ENCODE measurements around the gene AGBL4.
"Not testable (repeated sequence)": the region's sequence is repeated elsewhere in the genome, so short reads cannot be mapped to it uniquely, and the experiment has no call there.

Gene AGBL4

DNA sequence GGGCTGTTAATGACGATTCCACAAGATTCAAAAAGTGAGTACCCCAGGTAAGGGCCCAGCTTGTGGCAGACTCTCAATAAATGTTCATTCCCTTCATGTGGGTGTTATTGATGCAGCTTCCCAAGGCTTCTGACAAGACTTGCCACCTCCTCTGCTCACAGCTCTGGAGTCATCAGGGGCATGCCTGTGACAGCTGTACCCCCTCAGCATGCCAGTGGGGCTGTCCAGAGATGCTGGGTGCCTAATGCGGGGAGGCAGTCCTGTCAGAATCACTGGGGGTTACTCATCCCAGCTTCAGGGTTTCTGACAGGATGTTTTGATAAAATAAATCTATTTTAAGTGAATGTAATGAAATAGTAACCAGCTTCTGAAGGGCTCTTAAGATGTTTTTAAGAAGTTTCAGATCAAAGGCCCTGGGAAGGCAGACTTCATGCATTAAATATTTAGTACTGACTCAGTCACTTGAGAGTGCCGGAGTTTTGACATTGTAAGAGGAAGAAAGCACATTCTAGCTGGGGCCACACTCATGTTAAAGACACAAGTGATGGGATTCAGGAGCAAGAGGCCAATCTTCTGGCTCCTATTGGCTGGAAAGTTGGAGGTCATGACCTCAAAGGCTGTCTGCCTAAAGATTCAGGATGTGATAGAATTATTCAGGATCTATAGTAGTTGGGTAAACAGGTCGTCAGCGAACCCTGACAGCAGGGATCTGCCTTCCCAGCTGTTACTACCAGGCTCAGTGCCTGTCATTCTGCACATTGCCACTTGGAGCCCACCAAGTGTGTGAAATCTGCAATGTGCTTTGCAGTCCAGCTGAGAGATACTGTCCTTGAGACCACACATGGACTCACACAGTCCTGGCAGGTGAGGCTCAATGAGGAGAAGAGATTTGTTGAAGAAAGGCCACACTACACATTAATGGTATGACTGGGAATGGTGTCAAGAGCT is 1007.5 kb downstream of the AGBL4 start:
- DNase-seq, result no peak

DNA sequence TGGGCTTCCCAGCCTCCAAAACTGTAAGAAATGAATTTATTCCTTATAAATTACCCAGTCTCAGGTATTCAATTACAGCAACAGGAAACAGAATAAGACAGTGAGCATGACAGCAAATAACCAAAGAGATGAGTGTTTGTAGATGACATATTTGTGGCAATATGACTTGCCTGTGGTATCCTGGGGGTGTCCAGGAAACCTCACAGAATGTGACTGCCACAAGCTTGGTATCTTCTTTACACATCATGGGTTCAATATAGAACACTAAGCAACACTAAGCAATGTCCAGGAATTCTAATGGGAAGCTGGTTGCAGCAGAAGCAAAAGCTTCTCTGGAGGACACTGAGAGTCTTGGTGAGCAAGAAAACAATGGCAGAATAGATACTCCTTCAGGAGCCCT is 1010.7 kb downstream of the AGBL4 start:
- DNase-seq, result no peak

DNA sequence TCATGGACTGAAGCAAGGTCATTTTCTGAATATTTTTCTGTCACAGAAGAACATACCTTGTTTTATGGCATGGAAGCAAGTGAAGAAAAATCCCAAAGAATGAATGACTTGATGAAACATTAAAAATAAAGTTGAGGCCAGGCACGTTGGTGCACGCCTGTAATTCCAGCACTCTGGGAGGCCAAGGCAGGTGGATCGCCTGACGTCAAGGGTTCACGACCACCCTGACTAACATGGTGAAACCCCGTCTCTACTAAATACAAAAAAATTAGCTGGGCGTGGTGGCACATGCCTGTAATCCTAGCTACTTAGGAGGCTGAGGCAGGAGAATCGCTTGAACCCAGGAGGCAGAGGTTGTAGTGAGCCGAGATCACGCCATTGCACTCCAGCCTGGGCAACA is 1020.8 kb downstream of the AGBL4 start:
- not testable (repeated sequence) for DNase-seq

DNA sequence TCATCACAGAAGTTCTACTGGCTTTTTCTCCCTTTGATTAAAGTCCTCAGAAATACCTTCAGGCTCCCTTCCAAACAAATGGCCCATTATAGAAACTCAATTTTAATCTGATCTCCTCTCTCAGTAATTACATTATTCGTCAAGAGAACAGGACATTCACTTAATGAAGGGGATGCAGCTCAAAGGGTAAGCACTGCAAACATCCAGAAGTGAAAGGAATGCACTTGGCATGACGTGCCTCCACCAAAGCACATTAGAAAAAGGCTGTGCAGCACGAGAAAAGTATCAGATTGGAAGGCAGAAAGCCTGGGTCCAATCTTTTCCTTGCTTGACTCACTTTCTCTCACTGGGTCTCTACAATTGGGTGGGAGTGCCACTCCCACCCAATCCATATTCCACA is 1024.4 kb downstream of the AGBL4 start:
- no peak for DNase-seq

DNA sequence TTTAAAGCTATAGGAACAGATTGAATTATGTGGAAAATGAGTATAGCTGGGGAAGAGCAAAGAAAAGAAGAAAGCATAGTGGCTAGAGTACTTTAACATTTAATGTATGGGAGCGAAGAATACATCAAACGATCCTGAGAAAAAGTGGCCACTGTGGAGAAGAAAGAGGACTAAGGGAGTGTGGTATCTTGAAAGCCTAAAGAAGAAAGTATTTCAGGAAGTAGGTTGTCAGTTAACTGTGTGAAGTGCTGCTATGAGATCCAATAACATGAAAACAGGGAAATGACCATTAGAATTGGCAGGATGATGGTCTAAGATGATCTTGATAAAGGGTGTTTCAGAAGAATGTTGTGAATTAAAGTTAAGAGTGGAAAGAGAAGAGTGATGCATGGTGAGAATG is 1027.4 kb downstream of the AGBL4 start:
- DNase-seq, result no peak

DNA sequence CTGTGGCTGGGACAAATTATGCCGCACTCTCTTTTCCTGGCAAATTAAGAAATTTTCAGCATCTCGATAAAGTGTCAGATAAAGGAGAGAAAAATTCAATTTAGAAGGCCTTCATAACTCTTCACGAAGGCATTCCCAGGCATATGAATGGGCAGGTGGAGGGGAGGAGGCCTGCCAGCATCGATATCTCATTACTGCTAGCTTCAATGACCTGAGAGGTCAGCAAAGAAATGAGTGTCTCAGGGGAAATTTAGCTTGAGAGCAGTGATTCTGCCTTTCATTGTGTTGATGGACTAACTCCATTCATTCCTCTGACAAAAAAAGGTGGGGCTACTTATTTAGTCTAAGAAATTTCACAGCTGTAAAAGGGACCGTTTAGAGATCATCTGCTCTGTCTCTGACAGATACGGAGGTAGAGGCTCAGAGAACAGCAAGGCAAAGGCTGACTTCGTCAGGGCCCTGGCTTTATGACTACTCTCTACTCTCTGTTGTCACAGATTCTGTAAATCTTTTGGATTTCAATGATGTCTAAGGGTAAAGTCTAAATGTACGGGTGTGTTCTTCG is 1035.0 kb downstream of the AGBL4 start:
- no peak for DNase-seq

DNA sequence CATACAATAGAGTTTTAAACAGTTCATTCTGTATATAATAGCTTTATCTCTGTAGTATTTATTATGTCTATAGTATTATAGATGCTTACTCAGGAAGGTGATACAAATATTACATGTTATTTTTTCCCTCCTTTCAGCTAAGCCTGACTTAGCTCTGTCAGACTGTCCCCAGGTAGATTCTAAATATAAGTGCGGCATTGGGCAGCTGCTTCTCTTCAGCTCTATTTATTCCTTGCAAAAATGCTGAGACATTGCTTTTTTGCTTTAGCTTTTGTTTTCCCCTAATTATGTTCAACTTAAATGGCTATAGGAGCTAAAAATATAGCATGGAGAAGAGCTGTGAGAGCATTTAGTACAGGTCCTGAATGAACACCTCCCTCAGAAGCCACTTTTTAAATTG is 1043.8 kb downstream of the AGBL4 start:
- DNase-seq, result no peak

DNA sequence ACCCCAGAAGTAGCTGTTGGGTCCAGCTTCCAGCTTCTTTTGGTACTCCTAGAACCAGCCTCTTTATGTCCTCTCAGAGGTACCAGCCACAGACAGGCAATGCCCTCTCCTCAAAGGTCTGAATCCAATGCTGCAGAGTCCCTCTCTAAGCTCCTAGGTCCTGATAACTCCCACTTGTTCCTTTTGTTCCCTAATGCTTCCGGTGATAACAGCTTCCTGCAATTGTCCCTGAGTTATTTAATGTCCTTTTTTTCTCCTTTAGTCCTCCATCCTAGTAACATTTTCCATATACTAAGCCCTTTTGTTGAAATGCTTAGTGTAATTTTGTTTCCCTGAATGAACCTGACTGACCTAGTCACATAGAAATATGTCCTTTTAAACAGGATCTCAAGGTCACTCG is 1045.3 kb downstream of the AGBL4 start:
- no peak for DNase-seq

DNA sequence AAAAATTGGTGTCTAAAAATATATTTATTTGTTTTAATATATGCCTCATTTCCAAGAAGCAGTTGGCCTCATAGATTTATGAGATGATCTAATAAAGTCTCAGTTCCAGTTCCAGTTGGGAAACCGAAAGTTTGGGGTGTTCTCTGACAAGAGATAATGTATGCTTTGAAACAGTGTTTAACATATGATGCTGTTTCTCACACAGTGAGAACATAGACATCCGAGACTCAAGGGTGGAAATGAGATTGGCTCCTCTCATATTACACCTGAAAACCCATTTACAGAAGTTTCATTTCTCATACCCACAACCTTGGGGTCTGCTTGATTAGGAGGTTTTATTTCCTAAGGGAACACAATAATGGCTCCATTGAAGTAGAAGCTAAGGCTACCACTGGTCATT is 1046.5 kb downstream of the AGBL4 start:
- DNase-seq, result no peak

DNA sequence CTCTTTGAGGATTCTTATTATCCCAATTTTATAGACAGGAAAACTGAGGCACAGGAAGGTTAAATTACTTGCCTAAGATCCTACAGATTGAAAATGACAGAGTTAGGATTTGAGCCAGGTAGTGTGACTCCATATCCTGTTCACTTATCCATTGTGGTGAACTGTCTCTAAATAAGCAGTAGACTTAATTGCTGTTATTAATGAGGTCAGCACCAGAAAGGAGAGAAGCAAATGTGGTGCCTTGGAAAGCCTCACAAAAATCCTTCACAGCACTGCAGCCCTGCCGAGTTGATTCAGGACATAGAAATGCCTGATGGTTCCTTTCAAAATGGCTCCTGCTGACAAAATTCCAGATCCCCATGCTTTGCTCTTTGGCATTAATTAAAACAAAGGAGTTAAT is 1053.8 kb downstream of the AGBL4 start:
- DNase-seq, result no peak

DNA sequence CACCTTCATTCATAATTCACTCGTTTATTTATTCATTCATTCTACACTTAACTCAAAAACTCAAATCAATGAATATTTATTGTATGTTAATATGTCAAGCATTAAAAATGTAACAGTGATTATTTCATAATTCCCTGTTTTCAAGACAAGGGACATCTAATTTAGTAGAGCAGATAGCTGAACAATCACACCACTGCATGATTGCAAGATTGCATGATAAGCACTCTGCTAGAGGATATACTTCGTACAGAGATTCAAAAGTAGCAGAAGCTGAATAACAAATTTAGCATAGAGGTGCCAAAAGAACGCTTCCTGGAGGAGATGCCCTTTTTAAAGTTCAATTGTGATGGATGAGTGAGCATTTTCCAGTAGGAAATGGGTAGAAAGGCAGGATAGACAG is 1056.4 kb downstream of the AGBL4 start:
- no peak for DNase-seq

DNA sequence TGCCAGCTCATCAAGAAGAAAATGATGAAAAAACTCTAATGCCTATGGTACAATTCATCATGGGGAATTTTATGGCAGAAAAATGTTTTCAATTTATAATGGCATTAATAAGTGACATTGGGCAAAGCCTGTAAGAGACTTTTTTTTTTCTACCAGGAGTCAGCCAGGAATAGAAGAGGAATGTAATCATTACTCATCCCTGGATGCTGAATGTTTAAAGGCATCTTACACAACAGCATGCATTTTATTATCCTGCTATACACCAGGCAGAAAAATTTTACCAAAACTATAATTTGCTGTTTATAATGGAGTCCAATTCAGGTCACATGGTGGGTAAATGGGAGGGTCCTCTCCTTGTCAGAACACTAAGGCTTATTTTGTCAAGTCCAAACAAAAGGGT is 1057.2 kb downstream of the AGBL4 start:
- DNase-seq, result no peak

DNA sequence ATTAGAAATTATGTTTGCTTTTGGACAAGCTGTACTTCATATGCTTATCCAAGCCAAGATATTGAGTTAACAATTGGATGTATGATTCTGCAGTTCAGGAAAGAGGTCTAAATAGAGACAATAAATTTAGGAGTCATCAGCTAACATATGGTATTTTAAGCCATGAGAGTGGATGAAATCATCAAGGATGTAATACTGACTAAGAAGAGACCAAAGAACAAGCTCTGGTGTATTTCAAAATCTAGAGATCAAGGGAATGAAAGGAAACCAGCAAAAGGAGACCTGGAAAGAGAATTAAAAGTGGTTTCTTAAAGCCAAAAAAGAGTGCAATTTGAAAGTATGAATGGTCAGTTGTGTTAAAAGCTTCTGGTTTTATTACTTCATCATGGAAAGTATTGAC is 1063.4 kb downstream of the AGBL4 start:
- no peak for DNase-seq

DNA sequence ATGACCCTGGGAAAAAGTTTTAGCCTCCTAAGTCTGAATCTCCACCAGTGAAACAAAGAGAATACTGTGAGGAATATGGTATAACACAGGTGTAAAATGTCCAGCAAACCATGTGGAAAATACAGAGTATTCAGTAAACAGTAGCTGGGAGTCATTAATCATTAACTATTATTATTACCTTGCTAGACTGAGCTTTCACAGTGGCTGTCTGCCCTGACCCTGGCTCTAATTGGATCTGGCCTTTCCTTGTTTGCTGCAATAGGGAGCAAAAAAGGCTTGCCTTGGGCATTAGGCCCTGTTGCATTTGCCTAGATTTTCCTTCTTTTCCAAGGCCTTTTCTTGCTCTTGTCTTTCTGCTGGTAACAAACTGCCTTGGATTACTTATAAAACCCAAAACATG is 1068.0 kb downstream of the AGBL4 start:
- no peak for DNase-seq

DNA sequence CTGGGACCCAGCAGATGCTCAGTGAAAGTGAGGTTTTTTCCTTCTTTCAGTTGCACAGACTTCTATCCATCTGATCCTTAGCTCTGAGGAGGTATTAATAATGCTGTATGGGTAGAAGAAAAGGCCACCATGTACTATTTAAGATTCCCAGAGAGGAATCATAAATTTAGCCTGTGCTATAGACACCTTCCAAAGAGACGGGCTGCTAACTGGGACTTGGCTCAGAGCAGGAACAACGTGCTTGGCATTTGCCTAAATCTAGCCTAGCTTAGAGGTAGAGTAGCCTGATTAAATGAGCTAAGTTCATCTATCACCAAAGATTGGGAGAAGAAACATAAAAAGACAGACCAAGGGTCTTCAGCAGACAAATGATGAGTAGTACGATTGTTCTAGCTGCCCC is 1070.1 kb downstream of the AGBL4 start:
- DNase-seq, result no peak

DNA sequence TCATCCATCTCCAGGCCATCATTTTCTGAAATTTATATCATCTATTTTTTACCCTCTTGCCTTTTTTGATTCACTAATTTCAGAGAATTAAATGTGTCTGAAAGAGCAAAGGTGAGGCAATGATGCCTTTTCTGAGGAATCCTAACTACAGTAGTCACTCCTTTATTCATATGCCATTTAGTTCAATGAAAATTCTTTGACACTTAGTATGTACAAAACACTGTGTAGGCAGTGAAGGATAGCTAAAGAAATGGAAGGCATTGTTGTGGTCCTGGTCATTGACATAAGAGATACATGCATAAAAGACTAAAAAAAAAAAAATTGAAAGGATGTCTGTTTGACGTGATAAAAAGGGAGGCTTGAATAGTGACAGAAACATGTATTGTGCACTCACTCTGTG is 1075.2 kb downstream of the AGBL4 start:
- no peak for DNase-seq

DNA sequence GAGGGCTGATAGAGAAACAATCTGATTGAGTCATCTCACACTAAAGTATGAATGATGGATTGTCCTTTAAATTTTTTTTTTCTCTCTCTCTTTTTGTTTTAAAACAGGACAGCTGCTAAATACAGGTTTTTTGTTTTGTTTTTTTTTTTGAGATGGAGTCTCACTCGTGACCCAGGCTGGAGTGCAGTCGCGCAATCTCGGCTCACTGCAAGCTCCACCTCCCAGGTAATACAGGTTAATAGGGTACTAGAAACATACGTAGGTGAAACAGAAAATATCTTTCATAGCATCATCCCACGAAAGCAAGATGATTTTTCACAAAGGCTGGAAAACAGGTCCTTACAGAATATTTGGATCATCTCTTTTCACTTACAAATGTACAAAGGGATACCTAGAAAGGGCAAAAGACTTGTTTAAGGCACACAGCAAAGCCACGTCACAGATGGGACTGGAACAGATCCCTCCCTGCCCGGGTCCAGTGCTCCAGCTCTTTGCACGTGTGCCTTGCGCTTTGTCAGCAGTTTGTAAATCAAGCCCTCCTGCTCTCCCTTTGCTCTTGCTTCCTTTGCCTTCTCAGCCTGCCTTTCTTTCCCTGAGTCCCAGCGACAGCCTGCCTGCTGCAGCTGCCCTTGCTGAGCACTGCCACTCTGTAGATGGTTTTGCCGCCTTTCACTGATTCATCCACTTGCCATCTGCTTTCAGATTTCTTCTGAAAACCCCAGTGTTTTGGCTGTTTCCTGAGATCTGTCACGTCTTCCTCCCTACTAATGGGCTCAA is 1075.8 kb downstream of the AGBL4 start:
- DNase-seq, result no peak

DNA sequence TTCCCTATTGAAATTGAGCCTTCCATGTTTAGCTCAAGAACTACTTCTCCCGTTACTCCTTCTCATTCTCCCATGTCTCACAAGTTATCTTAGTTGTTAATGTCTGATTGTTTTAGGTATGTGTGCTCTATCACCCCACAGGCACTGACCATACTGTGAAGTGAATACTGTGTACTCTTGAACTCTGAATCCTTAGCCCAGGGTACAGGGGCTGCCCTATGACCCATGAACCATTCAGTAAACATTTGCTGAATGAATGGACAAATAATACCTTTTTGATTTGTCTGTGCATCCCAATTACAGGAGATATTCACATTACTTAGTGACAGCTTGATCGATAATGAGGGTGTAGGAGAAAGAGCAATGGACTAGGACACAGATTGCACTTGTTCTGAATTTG is 1077.7 kb downstream of the AGBL4 start:
- DNase-seq, result no peak

DNA sequence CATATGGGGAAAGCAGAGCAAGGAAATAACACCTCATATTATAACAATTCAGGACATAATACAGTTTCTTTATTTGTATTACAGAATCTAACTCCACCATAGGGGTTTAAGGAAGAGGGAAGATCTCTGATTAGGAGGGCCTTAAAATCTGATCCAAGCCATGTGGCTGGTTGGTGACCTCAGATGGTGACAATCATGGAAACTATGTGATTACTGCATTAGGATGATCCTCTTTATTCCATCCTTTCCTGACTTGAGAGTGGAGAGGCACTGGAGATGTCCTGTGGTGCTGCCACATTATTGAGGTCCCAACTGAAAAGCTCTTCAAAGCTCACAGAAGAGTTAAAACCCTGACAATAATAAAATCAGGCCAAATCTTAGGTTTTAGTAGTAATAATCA is 1078.9 kb downstream of the AGBL4 start:
- no peak for DNase-seq

DNA sequence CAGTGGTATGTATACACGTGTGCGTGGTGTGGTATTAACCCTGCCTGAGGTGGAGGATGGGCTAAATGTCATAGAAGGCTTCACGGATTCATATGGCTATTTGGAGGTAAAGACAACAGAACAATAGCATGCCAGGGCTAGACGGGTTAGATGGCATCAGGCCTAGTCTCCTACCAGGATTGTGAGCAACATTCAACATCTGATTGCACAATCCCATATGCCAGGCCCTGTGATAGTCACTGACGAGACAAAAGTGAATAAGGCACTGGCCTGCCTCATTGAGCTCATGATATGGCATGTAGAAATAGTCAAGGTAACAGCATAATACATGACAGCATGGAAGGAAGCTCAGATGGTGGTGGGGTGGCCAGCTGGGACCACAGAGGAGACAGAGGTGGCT is 1079.9 kb downstream of the AGBL4 start:
- DNase-seq, result no peak

DNA sequence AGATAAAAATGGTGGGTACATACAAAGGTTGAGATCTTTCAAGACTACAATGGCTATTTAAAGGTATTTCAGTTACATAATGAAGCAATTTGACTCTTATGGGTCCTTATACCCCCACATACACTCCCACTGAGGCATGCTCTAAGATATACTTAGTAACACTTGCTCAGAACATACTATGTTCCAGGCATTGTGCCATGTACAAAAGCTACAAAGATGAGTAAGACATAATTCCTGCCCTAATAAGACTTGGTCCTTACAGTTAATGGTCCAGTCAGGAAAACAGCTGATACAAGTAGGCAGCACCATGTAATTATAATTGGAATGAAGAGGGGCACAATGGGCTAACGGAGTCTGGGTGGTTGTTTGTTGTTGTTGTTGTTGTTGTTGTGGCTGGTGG is 1080.4 kb downstream of the AGBL4 start:
- DNase-seq, result no peak

DNA sequence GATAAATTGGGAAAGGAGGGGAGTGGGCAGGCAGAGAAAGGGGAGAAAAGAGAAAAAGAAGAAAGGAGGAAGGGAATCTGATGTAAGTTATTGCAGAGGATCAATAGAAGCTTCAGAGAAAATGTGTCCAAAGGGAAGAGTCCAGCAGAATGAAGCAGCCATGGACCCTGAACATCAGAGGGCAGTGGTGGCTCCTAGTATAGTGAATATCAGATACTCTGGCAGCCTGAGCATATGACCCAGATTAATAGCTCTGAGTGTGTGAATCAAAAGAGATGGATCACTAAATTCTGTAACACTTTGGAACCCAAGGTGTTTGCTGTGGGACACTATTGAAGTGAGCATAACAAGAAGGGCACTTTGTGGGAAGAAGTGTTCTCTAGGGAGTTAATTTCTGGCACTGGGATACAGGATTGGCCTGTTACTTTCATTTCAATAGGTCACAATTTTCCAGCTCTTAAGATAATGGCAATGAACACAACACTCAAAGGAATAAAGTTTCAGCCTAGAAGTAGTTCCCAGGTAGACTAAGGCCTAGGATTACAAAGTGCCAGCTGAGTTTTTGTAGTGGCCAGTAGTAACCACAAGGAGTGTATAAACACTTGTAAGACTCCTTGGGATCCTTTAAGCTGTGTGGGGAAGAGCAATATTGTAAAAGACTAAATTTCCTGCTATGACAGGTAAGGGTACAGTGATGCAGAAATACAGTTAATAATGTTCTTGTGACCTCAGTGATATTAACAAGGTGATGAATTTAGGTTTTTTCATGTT is 1082.6 kb downstream of the AGBL4 start:
- DNase-seq, result no peak

DNA sequence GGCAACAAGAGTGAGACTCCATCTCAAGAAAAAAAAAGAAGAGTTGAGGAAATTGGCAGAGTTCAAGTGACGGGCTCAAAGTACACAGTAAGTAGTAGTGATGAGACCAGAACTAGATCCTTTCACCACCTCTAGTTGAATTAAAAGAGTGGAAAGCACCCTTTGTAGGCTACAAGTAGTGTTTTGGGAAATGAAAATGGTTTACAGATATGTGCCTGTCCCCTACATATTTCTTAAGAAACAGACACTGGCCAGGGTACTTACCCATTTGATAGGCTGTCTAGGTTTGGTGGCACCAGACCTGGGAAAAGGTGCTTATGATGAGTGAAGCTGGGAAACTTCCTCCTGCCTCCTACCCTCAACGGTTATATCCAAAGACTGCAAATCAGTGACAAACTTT is 1083.4 kb downstream of the AGBL4 start:
- no peak for DNase-seq

Measured in cortex of kidney (tissue), 1 donor.